Activated CD8-positive, alpha-beta memory T cell treated with anti-CD3 and anti-CD28 coated beads for 1 hour (primary cell): Measurements from ENCODE around the gene UQCRFS1.

Experiments
- DNase-seq, 2 donors: peaks; one replicate each; pipeline ENCODE4 v3.0.0-alpha.2; 2020; ENCODE audit warnings: low read depth in 1 of 2; ENCODE audit errors: extremely low read depth in 1 of 2

The UQCRFS1 gene

GRCh38 chr19:29170554-29170953 is 42.4 kb downstream of the UQCRFS1 start:
- DNase-seq = no peak

DNA sequence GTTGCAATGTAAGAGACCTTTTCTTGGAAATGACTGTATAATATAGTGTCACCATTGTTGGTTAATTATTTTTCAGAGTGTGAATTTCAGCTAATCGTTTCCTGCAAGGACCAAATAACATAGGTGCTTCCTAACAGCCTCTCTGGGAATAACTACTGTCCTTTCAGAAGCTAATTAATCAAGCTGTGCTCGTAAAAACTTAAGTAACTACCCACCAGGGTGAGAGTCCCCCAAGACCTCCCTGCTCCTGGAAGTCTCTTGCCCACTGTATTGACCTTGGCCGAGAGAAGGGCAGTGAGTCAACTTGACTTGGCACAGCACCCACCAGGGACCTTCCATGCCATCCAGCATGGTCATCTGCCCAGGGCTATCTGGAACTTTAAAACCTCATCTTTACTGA is 50.3 kb downstream of the UQCRFS1 start:
- DNase-seq = no peak

DNA sequence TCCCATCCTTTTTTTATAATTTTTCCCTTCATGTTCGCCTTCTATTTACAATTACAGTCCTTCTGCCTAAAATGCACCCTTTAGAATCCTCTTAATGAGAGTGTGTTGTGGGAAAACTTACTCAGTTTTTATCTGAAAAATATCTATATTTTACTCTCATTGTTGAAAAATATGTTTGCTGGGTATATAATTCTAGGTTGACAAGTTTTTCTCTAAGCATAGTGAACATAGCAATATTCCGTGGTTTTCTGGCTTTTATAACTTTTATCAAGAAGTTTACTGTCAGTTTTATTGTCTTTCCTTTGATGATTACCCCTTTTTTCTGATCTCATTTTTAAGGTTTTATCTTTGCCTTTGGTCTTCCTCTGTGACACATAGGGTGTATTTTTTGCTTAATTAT is 57.3 kb downstream of the UQCRFS1 start:
- DNase-seq = no peak
